B cell (primary cell): ENCODE data around the gene DTNBP1.

Experiments
- EZH2 ChIP-seq: IDR thresholded peaks from 2 replicates; pipeline ENCODE4 v1.6.1; 2012; ENCODE audit warnings: borderline replicate concordance, low read depth, mild to moderate bottlenecking, moderate library complexity, low read length; ENCODE audit not compliant: insufficient read depth, poor library complexity, severe bottlenecking
- TF ChIP-seq, protein P1 (sequence below): fragments of 200-600 bp; IDR thresholded peaks from one replicate; pipeline ENCODE4 v1.8.0; 2022; ENCODE audit warnings: antibody characterized with exemption, mild to moderate bottlenecking

DNA sequence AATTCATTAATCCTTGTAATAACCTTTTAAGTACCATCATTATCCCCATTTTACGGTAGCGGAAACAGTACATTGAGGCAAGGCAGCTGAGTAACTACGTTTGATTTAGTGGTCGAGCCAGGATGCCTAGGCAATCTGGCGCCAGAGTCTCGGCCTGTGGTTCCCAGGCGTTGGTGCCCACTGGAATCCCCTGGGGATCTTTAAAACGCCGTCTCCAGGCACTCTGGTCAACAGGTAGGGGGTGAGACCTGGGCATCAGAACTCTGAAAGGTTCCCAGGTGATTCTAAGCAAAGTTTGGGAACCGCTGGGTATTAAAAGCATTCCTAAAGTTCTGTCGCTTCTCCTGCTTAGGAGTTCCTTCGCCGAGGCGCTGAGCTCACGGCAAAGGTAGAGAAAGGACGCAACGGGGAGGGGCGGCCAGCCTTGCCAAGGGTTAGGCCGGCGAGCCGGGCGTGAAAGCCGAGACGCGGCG lies 939 bp downstream of the DTNBP1 start:
- TF ChIP-seq, protein P1, sequence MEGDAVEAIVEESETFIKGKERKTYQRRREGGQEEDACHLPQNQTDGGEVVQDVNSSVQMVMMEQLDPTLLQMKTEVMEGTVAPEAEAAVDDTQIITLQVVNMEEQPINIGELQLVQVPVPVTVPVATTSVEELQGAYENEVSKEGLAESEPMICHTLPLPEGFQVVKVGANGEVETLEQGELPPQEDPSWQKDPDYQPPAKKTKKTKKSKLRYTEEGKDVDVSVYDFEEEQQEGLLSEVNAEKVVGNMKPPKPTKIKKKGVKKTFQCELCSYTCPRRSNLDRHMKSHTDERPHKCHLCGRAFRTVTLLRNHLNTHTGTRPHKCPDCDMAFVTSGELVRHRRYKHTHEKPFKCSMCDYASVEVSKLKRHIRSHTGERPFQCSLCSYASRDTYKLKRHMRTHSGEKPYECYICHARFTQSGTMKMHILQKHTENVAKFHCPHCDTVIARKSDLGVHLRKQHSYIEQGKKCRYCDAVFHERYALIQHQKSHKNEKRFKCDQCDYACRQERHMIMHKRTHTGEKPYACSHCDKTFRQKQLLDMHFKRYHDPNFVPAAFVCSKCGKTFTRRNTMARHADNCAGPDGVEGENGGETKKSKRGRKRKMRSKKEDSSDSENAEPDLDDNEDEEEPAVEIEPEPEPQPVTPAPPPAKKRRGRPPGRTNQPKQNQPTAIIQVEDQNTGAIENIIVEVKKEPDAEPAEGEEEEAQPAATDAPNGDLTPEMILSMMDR: no peak
- no peak for TF ChIP-seq EZH2
